ENCODE results near the gene OR5D18.

The OR5D18 gene

GRCh38 chr11:55819330-55819729 is at the start of gene OR5D18:
TSS of gene OR5D18 (plus strand) at chr11:55819630. CDS start at chr11:55819630, 0 bp downstream.
- Histone ChIP-seq H3K9ac (ENCODE audit: low read depth, low read length) (no peak within 1 kb of the TSS), H3K27me3 (ENCODE audit: control insufficient read depth, insufficient read depth, low read length) (no peaks in the 10 kb centered on the region), H3K4me3 (ENCODE audit: low read depth, low read length) (no peak within 1 kb of the TSS), H3K4me1 (ENCODE audit: control insufficient read depth, insufficient read depth, low read length) (no peaks in the 10 kb centered on the region), H3K27ac (ENCODE audit: low read depth, low read length) (no peak within 1 kb of the TSS), H3K9me3 (ENCODE audit: control insufficient read depth, insufficient read depth, low read length) (peaks cover 85% of the 10 kb centered on the region), H3K36me3 (ENCODE audit: control insufficient read depth, insufficient read depth, low read length) (no peaks in the 10 kb centered on the region)

DNA sequence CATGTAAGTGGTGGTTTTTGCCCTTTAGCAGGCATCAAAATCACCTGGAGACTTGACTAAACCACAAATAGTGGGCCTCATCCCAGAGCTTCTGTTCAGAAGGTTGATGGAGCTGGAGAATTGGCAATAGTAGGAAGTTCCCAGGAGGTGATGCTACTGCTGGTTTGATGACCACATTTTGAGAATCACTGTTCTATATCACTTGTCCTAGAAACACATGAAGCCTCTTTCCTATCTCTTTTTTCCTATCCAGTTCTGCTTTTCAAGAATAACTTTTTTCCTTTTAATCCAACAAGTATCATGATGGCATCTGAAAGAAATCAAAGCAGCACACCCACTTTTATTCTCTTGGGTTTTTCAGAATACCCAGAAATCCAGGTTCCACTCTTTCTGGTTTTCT is 46.3 kb upstream of the OR5D18 start, which contains the start of gene OR5D13:
Gene OR5D13 (plus strand): TSS at position 301 of the 400 bp plus-strand sequence. CDS start 0 bp downstream, at position 301.
- Histone ChIP-seq H3K27me3 (ENCODE audit: control insufficient read depth, insufficient read depth, low read length) (no peaks in the 10 kb centered on the region), H3K27ac (ENCODE audit: low read depth, low read length) (no peak within 1 kb of the TSS), H3K4me1 (ENCODE audit: control insufficient read depth, insufficient read depth, low read length) (no peaks in the 10 kb centered on the region), H3K36me3 (ENCODE audit: control insufficient read depth, insufficient read depth, low read length) (no peaks in the 10 kb centered on the region), H3K4me3 (ENCODE audit: low read depth, low read length) (no peak within 1 kb of the TSS), H3K9ac (ENCODE audit: low read depth, low read length) (no peak within 1 kb of the TSS), H3K9me3 (ENCODE audit: control insufficient read depth, insufficient read depth, low read length) (peaks cover 84% of the 10 kb centered on the region)

- peaks cover 95% of the 10 kb centered on the region for H3K9me3 ChIP-seq (ENCODE audit: control insufficient read depth, insufficient read depth, low read length)
- H3K27ac ChIP-seq (ENCODE audit: low read depth, low read length): no peak overlapping the region
- H3K4me3 ChIP-seq (ENCODE audit: low read depth, low read length): no peak overlapping the region
- H3K27me3 ChIP-seq (ENCODE audit: control insufficient read depth, insufficient read depth, low read length): no peaks in the 10 kb centered on the region
- H3K36me3 ChIP-seq (ENCODE audit: control insufficient read depth, insufficient read depth, low read length): no peaks in the 10 kb centered on the region
- H3K4me1 ChIP-seq (ENCODE audit: control insufficient read depth, insufficient read depth, low read length): no peaks in the 10 kb centered on the region
- no peak overlapping the region for H3K9ac ChIP-seq (ENCODE audit: low read depth, low read length)
Measured at GRCh38 chr11:55791606-55792005, 27.8 kb upstream of the OR5D18 start.

- H3K4me3 ChIP-seq (ENCODE audit: low read depth, low read length): no peak overlapping the region
- H3K9ac ChIP-seq (ENCODE audit: low read depth, low read length): no peak overlapping the region
- H3K27ac ChIP-seq (ENCODE audit: low read depth, low read length): no peak overlapping the region
- no peaks in the 10 kb centered on the region for H3K4me1 ChIP-seq (ENCODE audit: control insufficient read depth, insufficient read depth, low read length)
- no peaks in the 10 kb centered on the region for H3K27me3 ChIP-seq (ENCODE audit: control insufficient read depth, insufficient read depth, low read length)
- H3K9me3 ChIP-seq (ENCODE audit: control insufficient read depth, insufficient read depth, low read length): peaks cover 94% of the 10 kb centered on the region
- no peaks in the 10 kb centered on the region for H3K36me3 ChIP-seq (ENCODE audit: control insufficient read depth, insufficient read depth, low read length)
Measured at GRCh38 chr11:55793321-55793720, 26.1 kb upstream of the OR5D18 start.

DNA sequence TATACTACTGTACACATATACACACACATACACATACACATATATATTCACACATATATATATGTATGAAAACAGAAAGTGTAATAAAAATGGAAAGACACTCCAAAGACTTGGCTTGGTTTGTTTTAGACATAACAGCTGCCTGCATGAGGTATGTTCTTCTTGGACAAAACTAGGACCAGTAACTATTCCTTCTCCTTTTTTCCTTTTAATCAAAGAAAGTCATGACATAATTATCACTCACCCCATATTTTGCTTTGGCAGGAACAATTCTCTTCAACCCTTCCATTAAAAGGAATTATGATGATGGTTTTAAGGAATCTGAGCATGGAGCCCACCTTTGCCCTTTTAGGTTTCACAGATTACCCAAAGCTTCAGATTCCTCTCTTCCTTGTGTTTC is 24.2 kb upstream of the OR5D18 start, which contains the start of gene OR5D14:
Gene OR5D14 (plus strand): TSS at position 301 of the 400 bp plus-strand sequence. CDS start 0 bp downstream, at position 301.
- no peak within 1 kb of the TSS for H3K9ac ChIP-seq (ENCODE audit: low read depth, low read length)
- H3K4me1 ChIP-seq (ENCODE audit: control insufficient read depth, insufficient read depth, low read length): no peaks in the 10 kb centered on the region
- H3K9me3 ChIP-seq (ENCODE audit: control insufficient read depth, insufficient read depth, low read length): peaks cover 95% of the 10 kb centered on the region
- no peak within 1 kb of the TSS for H3K4me3 ChIP-seq (ENCODE audit: low read depth, low read length)
- H3K36me3 ChIP-seq (ENCODE audit: control insufficient read depth, insufficient read depth, low read length): no peaks in the 10 kb centered on the region
- H3K27me3 ChIP-seq (ENCODE audit: control insufficient read depth, insufficient read depth, low read length): no peaks in the 10 kb centered on the region
- H3K27ac ChIP-seq (ENCODE audit: low read depth, low read length): no peak within 1 kb of the TSS

DNA sequence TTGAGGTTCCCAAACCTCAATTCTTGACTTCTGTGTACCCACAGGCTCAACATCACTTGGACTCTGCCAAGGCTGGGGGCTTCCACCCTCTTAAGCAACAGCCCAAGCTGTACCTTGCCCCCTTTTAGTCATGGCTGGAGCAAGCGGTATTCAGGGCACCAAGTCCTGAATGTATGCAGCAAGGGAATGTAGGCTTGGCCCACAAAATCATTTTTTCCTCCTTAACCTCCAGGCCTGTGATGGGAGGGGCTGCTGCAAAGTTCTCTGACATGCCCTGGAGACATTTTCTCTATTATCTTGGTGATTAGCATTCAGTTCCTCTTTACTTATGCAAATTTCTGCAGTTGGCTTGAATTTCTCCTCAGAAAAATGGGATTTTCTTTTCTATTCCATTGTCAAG is 13.2 kb upstream of the OR5D18 start:
- no peak overlapping the region for H3K9ac ChIP-seq (ENCODE audit: low read depth, low read length)
- H3K27me3 ChIP-seq (ENCODE audit: control insufficient read depth, insufficient read depth, low read length): no peaks in the 10 kb centered on the region
- H3K36me3 ChIP-seq (ENCODE audit: control insufficient read depth, insufficient read depth, low read length): no peaks in the 10 kb centered on the region
- H3K27ac ChIP-seq (ENCODE audit: low read depth, low read length): no peak overlapping the region
- H3K9me3 ChIP-seq (ENCODE audit: control insufficient read depth, insufficient read depth, low read length): peaks cover 92% of the 10 kb centered on the region
- no peaks in the 10 kb centered on the region for H3K4me1 ChIP-seq (ENCODE audit: control insufficient read depth, insufficient read depth, low read length)
- H3K4me3 ChIP-seq (ENCODE audit: low read depth, low read length): no peak overlapping the region

- Histone ChIP-seq H3K27ac (ENCODE audit: low read depth, low read length) (no peak within 1 kb of the TSS), H3K27me3 (ENCODE audit: control insufficient read depth, insufficient read depth, low read length) (no peaks in the 10 kb centered on the region), H3K9ac (ENCODE audit: low read depth, low read length) (no peak within 1 kb of the TSS), H3K36me3 (ENCODE audit: control insufficient read depth, insufficient read depth, low read length) (no peaks in the 10 kb centered on the region), H3K4me3 (ENCODE audit: low read depth, low read length) (no peak within 1 kb of the TSS), H3K9me3 (ENCODE audit: control insufficient read depth, insufficient read depth, low read length) (peaks cover 90% of the 10 kb centered on the region), H3K4me1 (ENCODE audit: control insufficient read depth, insufficient read depth, low read length) (no peaks in the 10 kb centered on the region)
Measured at GRCh38 chr11:55811067-55811466, 8.4 kb upstream of the OR5D18 start, which contains the start of gene OR5L1. TSS of gene OR5L1 (plus strand) at chr11:55811367. CDS start at chr11:55811467, 100 bp downstream.

DNA sequence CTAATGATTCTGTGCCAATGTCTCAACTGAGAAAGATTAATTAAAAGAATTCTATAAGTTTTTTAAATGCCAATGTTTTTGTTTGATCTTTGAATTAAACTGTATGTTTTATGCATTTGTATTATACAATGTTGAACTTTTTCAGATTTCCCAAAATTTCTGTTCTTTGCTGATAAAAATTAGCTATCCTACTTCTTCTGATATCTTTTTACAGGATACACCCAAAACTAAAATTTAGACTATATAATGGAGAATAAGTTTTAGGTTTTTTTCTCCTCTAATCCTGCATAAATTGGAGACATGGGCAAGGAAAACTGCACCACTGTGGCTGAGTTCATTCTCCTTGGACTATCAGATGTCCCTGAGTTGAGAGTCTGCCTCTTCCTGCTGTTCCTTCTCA is 7.5 kb downstream of the OR5D18 start, which contains the start of gene OR5L2:
Gene OR5L2 (plus strand): TSS at position 301 of the 400 bp plus-strand sequence. CDS start 0 bp downstream, at position 301.
- Histone ChIP-seq H3K9ac (ENCODE audit: low read depth, low read length) (no peak within 1 kb of the TSS), H3K27ac (ENCODE audit: low read depth, low read length) (no peak within 1 kb of the TSS), H3K9me3 (ENCODE audit: control insufficient read depth, insufficient read depth, low read length) (peaks cover 95% of the 10 kb centered on the region), H3K4me1 (ENCODE audit: control insufficient read depth, insufficient read depth, low read length) (no peaks in the 10 kb centered on the region), H3K36me3 (ENCODE audit: control insufficient read depth, insufficient read depth, low read length) (no peaks in the 10 kb centered on the region), H3K4me3 (ENCODE audit: low read depth, low read length) (no peak within 1 kb of the TSS), H3K27me3 (ENCODE audit: control insufficient read depth, insufficient read depth, low read length) (no peaks in the 10 kb centered on the region)

- Histone ChIP-seq H3K9ac (ENCODE audit: low read depth, low read length) (no peak within 1 kb of the TSS), H3K27me3 (ENCODE audit: control insufficient read depth, insufficient read depth, low read length) (no peaks in the 10 kb centered on the region), H3K4me1 (ENCODE audit: control insufficient read depth, insufficient read depth, low read length) (no peaks in the 10 kb centered on the region), H3K9me3 (ENCODE audit: control insufficient read depth, insufficient read depth, low read length) (peaks cover 76% of the 10 kb centered on the region), H3K4me3 (ENCODE audit: low read depth, low read length) (no peak within 1 kb of the TSS), H3K36me3 (ENCODE audit: control insufficient read depth, insufficient read depth, low read length) (no peaks in the 10 kb centered on the region), H3K27ac (ENCODE audit: low read depth, low read length) (no peak within 1 kb of the TSS)
Measured at GRCh38 chr11:55838452-55838851, 19.0 kb downstream of the OR5D18 start, which contains the start of gene OR5D16. TSS of gene OR5D16 (plus strand) at chr11:55838752. CDS start at chr11:55838752, 0 bp downstream.

DNA sequence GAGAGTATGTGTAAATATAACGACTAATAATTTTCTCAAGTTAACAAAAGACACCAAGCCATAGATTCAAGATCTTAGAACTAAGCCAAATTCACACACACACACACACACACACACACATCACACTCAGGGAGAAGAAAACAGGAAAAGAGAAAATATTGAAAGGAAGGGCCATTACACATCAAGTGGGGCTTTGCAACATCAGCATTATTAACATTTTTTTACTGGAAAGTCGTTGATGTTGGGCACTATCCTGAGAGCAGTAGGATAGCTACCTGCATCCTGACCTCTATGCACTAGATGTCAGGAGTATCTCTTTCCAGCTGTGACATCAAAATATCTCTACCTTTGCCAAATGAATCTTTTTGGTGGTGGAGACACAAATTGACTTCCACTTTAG is 28.0 kb downstream of the OR5D18 start:
- no peak overlapping the region; the same call in 1 of the 2 replicates for H3K4me3 ChIP-seq (ENCODE audit: low read depth, low read length)

GRCh38 chr11:55849037-55849436 is 29.6 kb downstream of the OR5D18 start:
- Histone ChIP-seq H3K27me3 (ENCODE audit: control insufficient read depth, insufficient read depth, low read length) (no peaks in the 10 kb centered on the region), H3K4me1 (ENCODE audit: control insufficient read depth, insufficient read depth, low read length) (no peaks in the 10 kb centered on the region), H3K9me3 (ENCODE audit: control insufficient read depth, insufficient read depth, low read length) (peaks cover 88% of the 10 kb centered on the region), H3K9ac (ENCODE audit: low read depth, low read length) (no peak overlapping the region), H3K27ac (ENCODE audit: low read depth, low read length) (no peak overlapping the region), H3K36me3 (ENCODE audit: control insufficient read depth, insufficient read depth, low read length) (no peaks in the 10 kb centered on the region), H3K4me3 (ENCODE audit: low read depth, low read length) (no peak overlapping the region)

More for the DNA sequence above, 28.0 kb downstream of the OR5D18 start:
- Histone ChIP-seq H3K27ac (ENCODE audit: low read depth, low read length) (no peak overlapping the region), H3K36me3 (ENCODE audit: control insufficient read depth, insufficient read depth, low read length) (no peaks in the 10 kb centered on the region), H3K4me1 (ENCODE audit: control insufficient read depth, insufficient read depth, low read length) (no peaks in the 10 kb centered on the region), H3K9ac (ENCODE audit: low read depth, low read length) (no peak overlapping the region), H3K27me3 (ENCODE audit: control insufficient read depth, insufficient read depth, low read length) (no peaks in the 10 kb centered on the region), H3K9me3 (ENCODE audit: control insufficient read depth, insufficient read depth, low read length) (peaks cover 79% of the 10 kb centered on the region)

Data from HUES48 (cell line).